GM21447 (cell line): ENCODE data around the gene ELAVL3.

ENCODE experiments used
- ATAC-seq: cut with Tn5 transposase; IDR thresholded peaks from one replicate; pipeline ENCODE4 v1.9.1; 2021; ENCODE audit not compliant: unreplicated experiment

ELAVL3 gene

GRCh38 chr19:11480715-11481533 lies at the start of gene ELAVL3:
ELAVL3 (minus strand) TSS chr19:11481046; CDS start chr19:11480608, 438 bp downstream.
- no peak for ATAC-seq

DNA sequence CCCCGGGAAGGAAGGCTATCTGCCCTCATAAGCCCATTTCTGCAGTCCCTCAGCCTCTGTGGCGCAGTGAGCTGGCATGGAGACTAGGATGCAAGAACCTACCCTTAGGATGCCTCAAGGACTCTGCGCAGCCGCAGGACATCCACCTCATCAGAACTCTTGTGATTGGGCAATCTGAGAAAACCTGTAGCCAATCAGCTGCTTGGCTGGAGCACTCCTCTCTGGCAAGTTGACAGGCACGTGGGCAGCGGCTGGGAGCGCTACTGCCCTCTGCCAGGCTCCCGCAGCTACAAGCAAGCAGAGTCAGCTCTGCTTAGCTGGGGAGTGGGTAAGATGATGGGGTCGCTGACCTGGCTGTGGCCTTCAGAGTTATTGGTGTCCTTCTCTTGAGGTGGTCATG lies 49.6 kb upstream of the ELAVL3 start:
- ATAC-seq = no peak

- ATAC-seq = peak; percentile 97
These were observed 47.9 kb upstream of the ELAVL3 start, which contains the start of gene ECSIT for GRCh38 chr19:11528551-11529341. ECSIT (minus strand) TSS chr19:11529134; CDS start chr19:11519170, 9,964 bp downstream.

- no peak for ATAC-seq
These were observed 38.3 kb upstream of the ELAVL3 start for GRCh38 chr19:11519138-11519537.

- ATAC-seq = no peak
These were observed 33.1 kb upstream of the ELAVL3 start for GRCh38 chr19:11513946-11514345.

- no peak for ATAC-seq
These were observed 29.6 kb upstream of the ELAVL3 start for GRCh38 chr19:11510444-11510843.

- ATAC-seq = no peak
These were observed 26.7 kb upstream of the ELAVL3 start for GRCh38 chr19:11507370-11508078.

GRCh38 chr19:11506967-11507366 lies 26.1 kb upstream of the ELAVL3 start:
- no peak for ATAC-seq

DNA sequence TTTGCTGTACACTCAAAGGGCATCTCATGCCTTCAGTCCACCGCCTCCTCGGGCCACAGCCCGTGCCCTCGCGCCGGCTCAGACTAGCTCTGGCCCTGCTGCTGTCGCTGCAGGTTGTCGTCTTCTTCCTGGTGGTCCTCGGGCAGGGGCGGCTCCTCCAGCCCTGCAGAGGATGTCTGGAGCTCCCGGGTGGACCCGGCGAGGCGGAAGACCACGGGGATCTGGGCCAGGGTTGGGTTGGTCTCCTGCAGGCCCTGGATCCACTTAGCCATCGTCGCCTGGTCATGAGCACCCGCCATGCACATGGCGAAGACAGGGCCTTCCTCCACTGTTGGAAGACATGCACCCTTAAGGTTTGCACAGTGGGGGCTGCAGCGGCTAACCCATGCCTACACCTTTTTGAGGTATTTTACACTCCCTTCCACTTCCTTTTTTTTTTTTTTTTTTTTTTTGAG lies 25.3 kb upstream of the ELAVL3 start:
- peak; percentile 24 for ATAC-seq

- ATAC-seq = peak; percentile 42
These were observed 24.8 kb upstream of the ELAVL3 start, which contains the start of gene ZNF653 for GRCh38 chr19:11505504-11506100. ZNF653 (minus strand) TSS chr19:11505839; CDS start chr19:11505786, 53 bp downstream.

DNA sequence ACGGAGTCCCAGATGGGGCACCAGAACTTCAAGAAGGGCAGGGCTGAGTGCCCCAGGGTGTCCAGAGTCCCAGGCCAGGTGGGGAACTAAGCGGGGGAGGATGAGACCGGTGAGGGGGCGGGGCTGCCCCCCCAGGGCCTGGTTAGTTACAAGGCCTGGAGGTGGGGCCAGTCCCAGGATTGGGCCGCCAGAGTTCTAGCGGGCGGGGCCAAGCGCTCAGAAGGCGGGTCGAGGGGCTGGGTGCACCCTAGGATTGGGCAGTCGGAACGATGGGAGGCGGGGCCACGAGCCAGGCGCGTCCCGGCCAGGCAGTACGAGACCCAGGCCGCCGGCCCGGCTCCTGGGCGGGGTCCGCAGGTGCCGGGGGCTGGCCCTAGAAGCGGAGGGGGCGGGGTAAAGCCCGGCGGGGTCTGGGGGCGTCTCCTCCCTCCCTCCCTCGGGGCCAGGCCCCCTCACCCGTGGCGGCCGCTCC lies 24.2 kb upstream of the ELAVL3 start:
- ATAC-seq = peak; percentile 87

DNA sequence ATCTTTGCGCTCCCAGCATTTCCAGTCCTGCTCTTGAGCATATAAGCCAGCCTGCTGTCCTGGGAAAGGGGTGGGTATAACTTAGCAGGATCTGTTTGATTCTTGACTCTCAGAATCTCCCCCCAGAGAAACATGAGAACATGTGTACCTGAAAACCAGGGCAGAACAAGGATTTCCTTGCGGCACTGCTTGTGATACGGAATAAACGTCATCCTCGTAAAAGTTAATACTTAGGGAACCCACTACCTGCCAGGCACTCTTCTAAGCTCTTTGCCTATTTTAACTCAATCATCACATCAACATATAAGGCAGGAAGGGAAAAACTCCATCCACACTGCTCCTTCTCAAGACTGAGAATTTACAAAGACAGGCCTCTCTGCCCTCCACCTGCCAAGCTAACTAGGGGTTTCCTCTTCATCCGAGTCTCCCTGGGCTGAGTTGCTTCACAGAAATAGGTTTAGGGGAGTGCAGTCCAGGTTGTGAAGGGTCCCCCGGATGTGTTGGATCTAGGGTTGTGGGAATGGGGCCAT lies 23.7 kb upstream of the ELAVL3 start:
- ATAC-seq = no peak

GRCh38 chr19:11499890-11500420 lies 19.1 kb upstream of the ELAVL3 start:
- no peak for ATAC-seq

DNA sequence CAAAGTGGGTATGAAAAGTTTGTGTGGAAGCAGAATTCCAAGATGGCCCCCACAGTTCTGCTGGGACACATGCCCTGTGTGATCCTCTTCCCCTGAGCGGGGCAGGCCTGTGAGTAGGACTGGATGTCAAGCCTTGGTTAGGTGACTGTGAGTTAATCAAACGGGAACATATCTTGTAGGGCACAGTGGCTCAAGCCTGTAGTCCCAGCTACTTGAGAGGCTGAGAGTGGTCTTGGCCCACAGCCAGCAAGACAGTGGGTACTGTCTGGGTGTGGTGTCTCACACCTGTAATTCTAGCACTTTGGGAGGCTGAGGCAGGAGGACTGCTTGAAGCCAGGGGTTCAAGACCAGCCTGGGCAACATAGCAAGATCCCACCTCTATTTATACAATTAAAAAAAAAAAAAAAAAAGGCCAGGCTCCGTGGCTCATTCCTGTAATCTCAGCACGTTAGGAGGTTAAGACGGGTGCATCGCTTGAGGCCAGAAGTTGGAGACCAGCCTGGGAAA lies 18.4 kb upstream of the ELAVL3 start:
- ATAC-seq = no peak

- ATAC-seq = no peak
These were observed 15.7 kb upstream of the ELAVL3 start for GRCh38 chr19:11496391-11497163.

- no peak for ATAC-seq
These were observed 15.0 kb upstream of the ELAVL3 start for GRCh38 chr19:11495885-11496284.

DNA sequence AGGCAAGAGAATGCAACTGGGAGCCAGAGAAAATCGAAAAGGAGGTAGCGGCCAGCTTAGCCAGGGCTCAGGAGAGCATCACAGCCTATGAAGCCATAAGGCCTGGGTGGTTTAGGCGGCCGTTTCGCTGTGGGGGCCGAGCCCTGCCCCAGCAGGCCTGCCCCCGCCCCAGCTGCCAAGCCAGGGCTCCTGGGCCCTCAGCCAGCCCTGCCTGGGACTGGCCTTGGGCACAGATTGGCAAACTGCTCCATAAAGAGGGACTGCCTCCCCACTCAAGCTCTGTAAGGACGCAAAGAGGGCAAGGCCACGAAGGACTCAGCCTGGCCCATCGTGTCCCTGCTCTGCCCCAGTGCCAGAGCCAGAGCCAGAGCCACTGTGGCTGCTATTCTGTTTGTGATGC lies 14.6 kb upstream of the ELAVL3 start:
- ATAC-seq = no peak

DNA sequence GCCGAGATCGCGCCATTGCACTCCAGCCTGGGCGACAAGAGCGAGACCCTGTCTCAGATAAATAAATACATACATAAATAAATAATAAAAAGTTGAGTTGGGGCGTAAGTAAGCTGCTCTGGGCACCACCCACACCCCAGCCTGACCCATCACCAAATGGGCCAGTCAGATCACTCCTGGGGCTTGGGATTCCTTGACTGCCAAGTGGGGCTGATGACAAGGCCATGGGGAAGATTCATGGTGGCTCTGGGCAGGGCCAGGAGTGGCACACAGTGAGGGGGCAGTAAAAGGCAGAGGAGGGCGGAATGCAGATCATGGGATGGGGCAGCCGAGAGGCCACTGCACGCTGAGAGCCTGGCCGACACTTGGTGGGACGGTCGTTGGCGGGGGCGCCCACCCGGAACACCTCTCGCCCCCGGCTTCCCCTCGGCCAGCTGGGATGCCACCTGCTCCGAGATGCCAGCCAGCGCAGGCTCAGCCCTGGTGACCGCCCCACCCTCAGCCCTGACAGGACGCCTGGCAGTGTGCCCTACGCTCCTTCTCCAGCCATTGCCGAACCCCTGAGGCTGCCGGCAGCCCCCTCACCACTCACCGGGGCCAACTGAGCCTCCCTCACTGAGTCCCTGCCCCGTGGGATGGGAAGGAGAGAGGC lies 13.9 kb upstream of the ELAVL3 start:
- ATAC-seq = no peak

DNA sequence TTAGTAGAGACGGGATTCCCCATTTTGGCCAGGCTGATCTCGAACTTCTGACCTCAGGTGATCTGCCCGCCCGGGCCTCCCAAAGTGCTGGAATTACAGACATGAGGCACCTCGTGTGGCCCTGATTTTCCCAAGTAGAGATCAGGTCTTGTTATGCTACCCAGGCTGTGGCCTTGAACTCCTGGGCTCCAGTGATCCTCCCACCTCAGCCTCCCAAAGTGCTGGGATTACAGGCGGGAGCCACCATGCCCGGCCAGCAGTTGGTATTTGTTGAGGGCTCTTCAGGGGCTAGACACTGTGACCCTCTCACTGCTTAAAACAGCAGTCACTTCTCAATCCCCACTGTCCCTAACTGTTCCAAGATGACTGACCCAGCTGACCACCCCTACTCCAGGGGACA lies 8.5 kb upstream of the ELAVL3 start:
- ATAC-seq = no peak
